GM19467 (cell line): ENCODE data around the gene CSNK1E.

Experiments
- ATAC-seq: cut with Tn5 transposase; IDR thresholded peaks from one replicate; pipeline ENCODE4 v1.9.1; 2021; ENCODE audit warnings: mild to moderate bottlenecking, moderate library complexity; ENCODE audit not compliant: unreplicated experiment

Gene CSNK1E

DNA sequence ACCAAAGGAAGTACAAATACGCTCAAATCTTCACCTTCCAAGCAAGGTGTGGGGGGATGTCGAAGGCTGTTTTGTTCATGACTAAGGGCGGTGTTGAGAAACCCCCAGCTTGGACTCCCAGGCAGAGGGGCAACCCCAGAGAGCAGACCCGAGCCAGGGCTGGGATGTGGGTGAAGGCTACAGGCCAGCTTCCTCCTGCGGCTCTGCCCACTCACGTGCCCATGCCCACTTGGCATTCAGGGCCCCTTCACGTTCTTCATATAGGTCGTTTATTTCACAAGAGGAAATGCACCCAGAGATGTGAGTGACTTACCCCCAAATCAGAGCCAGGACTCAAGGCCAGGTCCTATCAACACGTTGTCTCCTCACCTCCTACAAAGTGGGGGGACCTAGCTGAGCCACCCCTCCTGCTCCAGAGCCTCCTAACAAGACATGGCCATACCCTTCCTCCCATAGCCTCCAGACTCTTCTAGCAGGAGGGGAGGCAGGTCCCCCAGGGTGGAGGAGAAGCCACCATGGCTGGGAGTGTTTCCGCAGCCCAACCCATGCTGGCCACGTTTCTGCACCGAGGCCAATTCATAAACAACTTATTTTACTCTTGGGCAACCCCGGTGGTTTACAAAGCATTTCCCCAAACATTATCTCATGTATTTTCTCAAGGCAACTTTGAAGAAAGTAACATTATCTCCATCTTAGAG lies 66.4 kb downstream of the CSNK1E start:
- no peak for ATAC-seq

DNA sequence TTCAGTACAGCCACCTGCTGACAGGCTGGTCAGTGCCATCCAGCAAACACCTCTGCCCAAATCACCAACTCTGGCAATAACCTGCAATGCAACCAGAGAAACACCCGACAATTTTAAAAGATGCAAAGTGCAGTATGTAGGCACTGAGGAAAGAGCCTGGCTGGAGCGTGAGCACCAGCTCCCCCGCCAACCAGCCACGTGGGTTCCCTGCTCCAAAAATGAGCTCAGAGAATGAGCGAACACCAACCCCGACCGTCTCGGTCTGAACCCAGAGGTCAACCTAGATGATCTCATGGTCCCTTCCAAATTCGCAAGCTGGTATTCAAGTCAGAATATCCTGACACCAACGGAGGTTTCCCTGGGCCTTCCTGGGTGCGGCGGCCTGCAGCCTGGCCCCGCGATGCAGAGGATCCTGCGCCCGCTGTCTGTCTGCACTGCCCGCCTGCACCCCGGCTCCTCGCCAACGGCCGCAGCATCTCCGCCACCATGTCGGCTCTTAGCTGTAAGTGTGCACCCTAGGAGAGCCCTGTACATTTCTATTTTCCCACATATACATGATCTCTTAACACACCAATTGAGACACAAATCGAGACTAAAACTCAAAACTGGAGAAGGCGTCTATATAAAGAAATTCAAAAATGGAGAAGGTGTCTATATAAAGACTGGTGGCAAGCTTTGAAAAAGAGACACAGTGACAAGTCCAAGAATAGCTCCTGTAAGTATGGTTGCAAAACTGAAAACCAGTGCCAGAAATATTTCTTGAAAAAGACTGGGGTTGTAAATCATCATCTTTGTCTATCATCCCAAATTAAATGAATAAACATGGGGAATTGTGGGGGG lies 67.2 kb downstream of the CSNK1E start:
- ATAC-seq, result no peak

DNA sequence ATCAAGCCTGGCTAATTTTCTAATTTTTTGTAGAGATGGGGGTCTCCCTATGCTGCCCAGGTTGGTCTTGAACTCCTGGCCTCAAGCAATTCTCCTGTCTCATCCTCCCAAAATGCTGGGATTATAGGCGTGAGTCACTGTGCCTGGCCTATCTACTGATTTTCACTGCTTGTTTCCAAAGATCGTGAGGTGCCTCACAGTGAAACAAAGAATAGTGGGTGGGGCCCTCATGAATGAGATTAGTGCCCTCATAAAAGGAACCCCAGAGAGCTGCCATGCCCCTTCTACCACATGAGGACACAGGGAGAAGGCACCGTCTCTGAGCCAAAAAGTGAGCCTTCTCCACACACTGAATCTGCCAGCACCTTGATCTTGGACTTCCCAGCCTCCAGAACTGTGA lies 67.9 kb downstream of the CSNK1E start:
- no peak for ATAC-seq

DNA sequence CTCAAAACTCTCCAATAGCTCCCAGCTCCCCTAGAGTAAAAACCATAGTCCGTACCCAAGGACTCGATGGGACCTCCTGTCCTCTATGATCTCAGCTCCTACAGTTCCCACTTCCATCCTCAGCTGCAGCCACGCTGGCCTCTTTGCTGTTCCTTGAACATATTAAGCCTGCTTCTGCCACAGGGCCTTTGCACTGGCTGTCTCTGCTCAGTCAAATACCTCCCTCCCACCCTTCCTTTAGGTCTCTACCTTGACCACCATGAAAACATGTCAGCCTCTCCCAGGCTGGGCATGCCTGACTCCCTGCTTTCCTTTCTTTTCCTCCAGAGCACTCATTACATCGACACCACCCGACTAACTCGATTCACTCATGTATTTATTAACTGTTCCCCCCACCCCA lies 69.0 kb downstream of the CSNK1E start:
- no peak for ATAC-seq

DNA sequence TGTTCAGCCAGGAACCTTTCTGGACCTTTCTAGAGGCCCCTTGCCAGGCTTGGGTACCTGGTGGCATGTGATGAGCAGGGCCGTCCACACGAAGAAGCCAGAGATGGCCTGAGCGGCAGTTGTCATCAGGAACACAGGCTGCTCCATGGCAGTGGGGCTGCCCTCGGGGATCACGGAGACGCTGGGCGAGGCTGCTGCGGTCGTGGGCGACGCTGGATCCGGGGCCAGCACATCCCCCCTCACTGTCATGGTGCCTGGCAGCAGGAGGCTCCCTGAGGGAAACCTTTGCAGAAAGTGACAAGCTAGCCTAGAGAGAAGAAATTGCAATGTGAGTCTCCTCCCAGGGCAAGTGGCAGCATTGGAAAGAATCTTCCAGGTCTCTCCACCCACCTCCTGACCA lies 69.5 kb downstream of the CSNK1E start:
- ATAC-seq, result no peak

DNA sequence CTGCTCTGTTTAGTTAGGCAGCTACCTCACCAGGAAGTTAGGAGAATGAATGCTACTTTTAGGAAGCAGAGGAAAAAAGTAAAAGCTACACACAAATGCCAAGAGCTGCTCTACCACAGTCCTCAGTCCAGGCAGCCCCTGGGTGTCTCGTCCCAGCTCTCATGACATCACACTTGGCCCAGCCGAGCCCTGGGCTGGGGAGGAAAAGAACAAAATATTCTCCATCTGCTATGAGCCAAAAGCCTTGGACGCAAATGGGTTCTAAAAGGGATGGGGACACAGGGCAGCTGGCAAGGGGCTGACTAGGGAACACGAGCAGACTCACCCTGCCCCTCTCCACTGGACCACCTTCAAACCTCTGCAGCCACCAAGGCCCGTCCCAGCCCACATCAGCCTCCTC lies 70.5 kb downstream of the CSNK1E start:
- ATAC-seq, result no peak

DNA sequence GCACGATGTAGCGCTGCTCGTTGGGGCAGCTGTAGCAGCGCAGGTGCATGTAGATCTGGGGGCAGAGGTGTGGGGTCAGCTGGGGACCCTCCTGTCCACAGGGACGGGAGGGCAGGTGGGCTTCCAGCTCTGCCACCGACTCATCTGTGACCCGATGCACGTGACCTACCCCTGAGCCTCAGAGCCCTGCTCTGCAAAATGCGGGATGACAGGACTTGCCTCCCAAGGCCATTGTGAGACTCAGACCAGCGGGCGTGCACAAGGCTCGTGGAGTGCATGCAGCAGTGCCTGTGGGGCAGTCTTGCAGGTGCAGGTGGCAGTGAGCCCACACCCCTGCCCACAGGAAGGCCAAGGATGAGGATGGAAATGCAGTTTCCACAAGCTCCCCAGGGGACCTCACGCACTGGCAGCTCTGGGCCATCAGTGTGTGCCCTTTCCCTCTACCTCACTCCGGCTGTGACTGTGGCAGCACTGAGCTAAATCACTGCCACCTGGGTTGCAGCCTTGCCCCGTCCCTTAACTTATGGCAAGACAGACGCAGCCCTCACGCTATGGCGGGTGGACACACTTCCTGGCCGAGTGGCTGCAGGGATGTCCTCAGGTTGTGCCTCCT lies 71.1 kb downstream of the CSNK1E start:
- no peak for ATAC-seq

DNA sequence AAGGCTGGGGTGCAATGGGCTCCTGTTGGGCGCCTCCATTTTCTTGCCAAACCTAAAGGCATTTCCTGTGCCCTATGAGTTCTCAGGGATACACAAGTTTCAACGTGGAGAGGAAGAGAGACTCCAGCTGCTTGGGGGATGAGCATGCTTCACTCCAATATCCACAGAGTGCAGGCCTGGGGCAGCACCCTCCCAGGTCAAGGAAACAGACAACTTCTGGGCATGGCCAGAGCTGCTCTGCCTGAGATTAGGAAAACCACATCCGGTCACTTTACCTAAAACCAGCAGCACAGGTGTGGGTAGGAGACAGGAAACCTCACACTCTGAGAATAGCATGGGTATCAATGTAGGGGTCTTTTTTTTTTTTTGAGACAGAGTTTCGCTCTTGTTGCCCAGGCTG lies 73.1 kb downstream of the CSNK1E start:
- no peak for ATAC-seq

DNA sequence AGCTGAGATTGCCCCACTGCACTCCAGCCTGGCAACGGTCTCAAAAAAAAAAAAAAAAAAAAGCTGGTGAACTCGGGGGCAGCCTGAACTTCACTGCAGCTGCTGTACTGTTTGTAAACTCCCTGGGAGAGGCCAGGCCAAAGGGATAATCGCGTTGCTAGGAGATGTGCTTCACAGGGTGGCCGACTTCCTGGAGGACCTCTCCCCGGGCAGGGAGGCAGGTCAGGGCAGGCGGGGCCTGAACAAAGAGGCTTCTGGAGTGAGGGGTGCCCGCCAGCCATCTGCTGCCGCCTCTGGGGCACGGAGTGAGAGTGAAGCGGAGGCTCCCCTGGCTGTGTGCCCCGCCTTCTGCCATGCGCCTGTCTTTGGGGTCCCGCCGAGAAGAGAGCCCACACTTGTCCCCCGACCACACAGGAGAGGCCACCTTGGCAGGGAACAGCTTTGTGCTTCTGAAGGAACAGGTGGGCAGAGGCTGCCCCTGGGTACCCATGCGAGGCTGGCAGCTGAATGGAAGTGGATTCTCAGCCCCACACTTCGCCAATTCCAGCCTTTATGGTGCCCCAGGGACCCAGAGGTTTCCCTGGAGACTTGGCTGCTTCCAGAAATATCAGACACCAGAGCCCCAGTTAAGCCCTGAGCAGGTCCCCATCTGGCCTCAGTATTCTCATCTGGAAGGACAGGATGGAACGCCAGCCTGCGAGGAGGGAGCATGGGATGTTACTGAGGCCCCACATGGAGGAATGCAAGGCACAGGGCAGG lies 74.0 kb downstream of the CSNK1E start:
- ATAC-seq, result no peak

DNA sequence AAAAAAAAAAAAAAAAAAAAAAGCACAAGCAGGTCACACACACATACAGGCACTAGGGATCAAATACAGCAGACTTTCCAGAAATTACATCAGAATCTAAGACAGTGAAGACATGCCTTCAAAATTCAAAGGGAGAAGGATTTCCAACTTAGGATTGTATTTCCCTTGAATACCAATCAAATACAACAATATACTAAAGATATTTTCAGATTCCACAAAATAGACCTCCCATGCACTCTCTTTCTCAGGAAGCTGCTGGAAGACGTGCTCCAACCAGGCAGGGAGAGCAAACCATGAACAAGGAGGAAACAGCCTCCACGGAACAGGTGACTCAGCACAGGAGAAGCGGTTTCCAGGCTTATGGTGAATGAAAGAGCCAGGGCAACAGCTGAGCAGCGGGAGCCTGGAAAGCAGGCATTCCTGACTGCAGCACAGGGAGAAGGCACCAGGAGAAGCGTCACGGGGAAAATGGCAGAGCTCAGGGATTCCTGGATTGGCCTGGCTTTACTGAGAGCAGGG lies 76.4 kb downstream of the CSNK1E start:
- ATAC-seq, result no peak
